NCI-H1694 treated with DMSO at 0.1 percent for 48 hours (cell line): Measurements from ENCODE around the gene OR52A5.

Experiments used
- DNase-seq: peaks from one replicate; lab custom pipeline; 2025; lab: John Stamatoyannopoulos, UW

Gene OR52A5

GRCh38 chr11:5115339-5115738 is 22.8 kb downstream of the OR52A5 start:
- DNase-seq, result no peak

DNA sequence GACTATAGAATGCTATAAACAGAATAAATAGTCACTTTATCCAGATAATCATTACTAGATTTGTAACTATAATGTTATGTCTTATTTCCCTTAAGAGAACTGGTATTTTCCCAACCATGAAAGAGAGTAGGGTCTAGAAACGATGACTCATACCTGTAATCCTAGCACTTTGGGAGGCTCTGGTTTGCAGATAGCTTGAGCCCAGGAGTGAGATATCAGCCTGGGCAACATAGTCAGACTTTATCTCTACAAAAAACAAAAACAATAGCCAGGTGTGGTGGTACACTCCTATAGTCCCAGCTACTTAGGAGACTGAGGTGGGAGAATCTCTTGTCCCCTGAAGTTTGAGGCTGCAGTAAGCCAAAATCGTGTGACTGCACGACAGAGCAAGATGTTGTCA is 30.9 kb downstream of the OR52A5 start:
- no peak for DNase-seq

GRCh38 chr11:5103066-5103465 is 35.1 kb downstream of the OR52A5 start:
- no peak for DNase-seq

- DNase-seq, result no peak
Observed at GRCh38 chr11:5102246-5102645, 35.9 kb downstream of the OR52A5 start.

DNA sequence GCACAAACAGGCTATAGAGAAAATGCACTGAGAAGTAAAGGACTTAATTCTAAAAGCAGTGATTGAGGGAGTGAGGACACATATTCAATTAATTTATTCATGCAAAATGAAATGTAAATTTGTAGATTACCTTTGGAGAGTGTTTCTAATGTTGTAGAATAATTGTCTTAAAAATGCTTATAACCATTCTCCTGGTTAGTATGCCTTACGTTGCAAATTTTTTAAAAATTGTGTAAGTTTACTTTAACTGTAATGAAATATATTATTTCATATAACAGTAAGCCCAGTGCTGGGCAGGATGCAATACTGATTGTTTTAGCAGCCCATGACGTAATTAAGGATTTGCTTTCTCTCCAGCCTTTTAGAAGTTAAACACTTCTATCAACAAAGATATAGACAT is 42.1 kb downstream of the OR52A5 start:
- DNase-seq, result no peak

GRCh38 chr11:5092821-5093585 is 45.2 kb downstream of the OR52A5 start:
- DNase-seq, result no peak

GRCh38 chr11:5090668-5091067 is 47.5 kb downstream of the OR52A5 start:
- no peak for DNase-seq

- DNase-seq, result no peak
Observed at GRCh38 chr11:5088556-5088955, 49.6 kb downstream of the OR52A5 start.

DNA sequence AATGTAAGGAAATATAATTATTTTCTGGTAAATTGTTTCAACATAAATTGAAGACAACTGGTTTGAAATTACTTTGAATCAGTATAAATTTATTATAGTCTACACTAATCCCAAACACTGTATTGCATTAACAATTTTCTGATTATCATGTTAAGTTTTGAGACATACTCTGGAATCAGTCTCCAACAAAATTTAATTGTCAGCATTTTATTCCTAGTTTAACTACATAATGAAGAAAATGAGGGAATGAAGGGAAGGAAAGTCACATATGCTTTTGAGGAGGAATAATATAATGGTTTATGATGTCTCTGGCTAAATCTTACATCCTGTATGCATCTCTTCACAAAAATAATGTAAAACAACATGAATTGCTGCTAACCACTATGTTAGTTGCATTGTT is 54.6 kb downstream of the OR52A5 start:
- DNase-seq, result no peak

GRCh38 chr11:5081405-5081804 is 56.8 kb downstream of the OR52A5 start:
- no peak for DNase-seq
